Middle frontal gyrus (tissue), 1 donor: Measurements from ENCODE around the gene CPNE5.

Experiments
- DNase-seq: peaks from one replicate; pipeline ENCODE4 v3.0.0-alpha.2; 2015; ENCODE audit warnings: low spot score; ENCODE audit errors: extremely low spot score

CPNE5 gene

DNA sequence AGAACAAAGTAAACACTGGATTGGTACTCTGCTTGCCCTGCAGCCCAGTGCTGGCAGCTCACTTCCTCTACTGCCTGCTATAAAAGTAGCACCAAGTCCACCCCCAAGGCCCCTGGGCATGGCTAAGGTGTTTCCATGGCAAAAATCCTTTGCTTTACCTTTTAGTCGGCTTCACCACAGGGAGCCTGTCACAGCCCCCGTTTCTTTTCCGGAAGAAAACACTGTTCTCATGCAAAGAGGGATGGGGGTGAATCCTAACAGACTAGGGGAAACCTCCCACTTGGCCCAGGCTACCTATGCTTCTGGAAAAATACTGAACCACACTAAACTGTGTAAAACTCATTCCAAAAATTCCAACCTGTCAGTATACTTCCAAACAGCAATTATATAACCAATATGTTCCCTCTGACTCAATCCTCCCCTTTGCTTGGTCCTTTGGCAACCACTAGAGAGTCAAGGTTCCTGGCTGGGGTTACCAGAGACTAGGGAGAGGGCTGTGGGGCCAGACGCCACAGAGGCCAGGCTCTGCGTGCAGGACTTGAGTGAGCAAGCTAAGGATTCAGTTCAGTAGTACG is 19.2 kb upstream of the CPNE5 start:
- DNase-seq: no peak

DNA sequence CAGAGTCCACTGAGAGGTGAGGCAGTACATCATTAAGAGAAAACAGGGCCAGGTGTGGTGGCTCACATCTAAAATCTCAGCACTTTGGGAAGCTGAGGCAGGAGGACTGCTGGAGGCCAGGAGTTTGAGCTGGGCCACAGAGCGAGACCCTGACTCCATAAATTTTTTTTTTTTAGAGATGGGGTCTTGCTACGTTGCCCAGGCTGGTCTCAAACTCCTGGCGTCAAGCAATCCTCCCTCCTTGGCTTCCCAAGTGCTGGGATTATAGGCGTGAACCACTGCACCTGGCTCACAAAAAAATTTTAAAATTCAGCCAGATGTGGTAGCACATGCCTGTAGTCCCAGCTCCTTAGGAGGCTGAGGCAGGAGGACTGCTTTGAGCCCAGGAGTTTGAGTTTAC is 18.1 kb upstream of the CPNE5 start:
- no peak for DNase-seq

GRCh38 chr6:36856277-36856676 is 17.0 kb upstream of the CPNE5 start:
- no peak for DNase-seq

DNA sequence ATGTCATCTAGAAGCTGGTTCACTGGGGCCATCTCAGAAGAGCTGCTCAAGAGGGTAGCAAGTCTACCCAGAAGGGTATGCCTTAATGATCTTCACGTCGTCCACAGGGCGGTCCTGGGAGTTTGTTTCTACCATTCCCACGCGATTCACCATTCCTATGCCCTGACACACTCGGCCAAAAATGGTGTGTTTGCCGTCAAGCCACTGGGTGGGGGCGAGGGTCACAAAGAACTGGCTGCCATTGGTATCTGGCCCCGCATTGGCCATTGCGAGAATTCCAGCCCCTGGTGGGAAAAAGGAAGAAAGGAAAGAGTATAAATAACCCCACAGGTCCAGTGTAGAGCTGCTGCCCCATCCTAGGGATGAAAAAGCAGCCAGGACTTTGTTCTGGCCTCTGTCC is 16.5 kb upstream of the CPNE5 start:
- DNase-seq: no peak

GRCh38 chr6:36853325-36853724 is 14.1 kb upstream of the CPNE5 start:
- DNase-seq: no peak

GRCh38 chr6:36852481-36853147 is 13.4 kb upstream of the CPNE5 start:
- no peak for DNase-seq

DNA sequence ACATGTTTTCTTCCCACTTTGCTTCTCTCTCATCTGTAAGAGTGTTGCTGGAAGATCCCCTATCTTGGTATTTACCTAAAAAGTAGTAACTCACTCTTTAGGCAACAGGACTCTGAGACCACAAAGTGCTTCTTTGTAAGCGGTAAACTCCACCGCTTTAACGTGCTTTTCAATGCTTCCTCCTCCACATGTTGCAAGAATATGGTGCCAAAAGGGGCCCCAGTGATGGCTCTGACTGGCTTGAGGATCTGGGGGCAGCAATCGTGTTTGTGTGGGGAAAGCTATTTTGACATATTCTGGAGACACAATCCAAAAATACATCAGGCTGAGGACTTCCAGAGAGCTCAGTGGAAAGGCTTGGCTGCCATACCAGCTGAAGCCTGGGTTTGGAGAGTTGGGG is 12.4 kb upstream of the CPNE5 start:
- no peak for DNase-seq

- DNase-seq: peak; percentile 64
Observed at GRCh38 chr6:36851149-36851614, 11.9 kb upstream of the CPNE5 start.

GRCh38 chr6:36850021-36850420 is 10.8 kb upstream of the CPNE5 start:
- no peak for DNase-seq

- no peak for DNase-seq
Observed at GRCh38 chr6:36848658-36849441, 9.6 kb upstream of the CPNE5 start.

- no peak for DNase-seq
Observed at GRCh38 chr6:36847991-36848390, 8.7 kb upstream of the CPNE5 start.

- DNase-seq: no peak
Observed at GRCh38 chr6:36847152-36847551, 7.9 kb upstream of the CPNE5 start.

DNA sequence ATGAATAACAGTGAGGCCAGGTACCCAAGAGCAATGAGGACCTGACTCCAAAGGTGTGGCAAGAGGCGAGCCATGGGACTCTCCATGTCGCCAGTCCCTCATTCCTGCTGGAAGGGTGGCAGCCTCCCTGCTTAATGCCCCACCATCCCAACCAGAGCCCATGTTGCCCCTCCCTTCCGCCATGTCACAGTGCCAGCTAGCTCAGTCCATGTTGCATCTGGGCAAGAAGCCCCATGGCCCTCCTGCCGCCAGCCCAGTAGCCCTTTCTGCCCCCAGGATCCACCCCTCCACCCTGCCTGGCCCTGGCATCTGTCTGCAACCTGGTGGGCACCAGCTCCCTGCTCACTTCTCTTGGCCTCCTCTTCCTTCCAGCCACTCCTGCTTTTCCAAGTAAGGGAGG is 6.0 kb upstream of the CPNE5 start:
- DNase-seq: no peak

DNA sequence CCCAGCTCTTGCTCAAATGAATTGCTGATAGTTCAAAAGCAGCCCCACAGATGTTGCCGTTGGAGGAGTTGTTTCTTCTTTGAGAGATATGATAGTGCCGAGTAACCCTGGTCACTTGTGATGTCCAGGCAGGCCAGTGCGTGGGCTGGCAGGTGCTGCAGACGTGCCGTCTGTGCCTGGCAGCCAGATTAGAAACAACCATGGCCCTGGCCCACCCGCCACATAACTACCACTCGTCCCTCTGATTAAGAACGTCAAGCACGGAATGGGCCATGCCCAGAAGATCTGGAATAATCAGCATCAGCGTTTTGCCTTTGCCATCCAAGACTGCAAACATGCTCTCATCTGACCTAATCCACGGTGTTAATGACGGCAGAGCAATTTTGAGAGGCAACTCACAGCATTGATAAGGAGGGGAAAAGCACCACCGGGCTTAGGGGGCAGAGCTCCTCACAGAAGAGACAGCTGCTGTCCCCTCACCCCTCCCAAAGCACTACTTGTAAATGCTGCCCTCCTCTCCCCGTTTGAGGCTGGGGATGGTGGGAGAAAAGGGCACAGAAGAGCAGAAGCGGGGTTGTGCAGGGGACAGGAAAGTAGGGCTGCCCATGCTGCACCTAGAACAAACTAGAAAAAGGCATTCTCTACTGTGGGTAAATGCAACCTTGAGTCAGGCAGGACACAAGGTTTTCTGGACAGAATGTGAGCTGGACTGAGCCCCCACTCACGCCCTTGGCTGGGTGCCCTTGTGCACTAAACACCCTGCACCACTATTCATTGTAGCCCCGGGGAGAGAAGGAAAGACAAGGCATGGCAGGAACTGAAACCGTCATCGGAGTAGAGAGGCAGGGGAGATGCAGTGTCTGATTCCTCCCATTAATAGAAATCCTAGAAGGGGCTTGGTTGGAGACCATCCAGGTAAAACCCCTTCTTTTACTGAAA is 5.3 kb upstream of the CPNE5 start:
- no peak for DNase-seq

GRCh38 chr6:36843170-36843569 is 3.9 kb upstream of the CPNE5 start:
- DNase-seq: no peak

DNA sequence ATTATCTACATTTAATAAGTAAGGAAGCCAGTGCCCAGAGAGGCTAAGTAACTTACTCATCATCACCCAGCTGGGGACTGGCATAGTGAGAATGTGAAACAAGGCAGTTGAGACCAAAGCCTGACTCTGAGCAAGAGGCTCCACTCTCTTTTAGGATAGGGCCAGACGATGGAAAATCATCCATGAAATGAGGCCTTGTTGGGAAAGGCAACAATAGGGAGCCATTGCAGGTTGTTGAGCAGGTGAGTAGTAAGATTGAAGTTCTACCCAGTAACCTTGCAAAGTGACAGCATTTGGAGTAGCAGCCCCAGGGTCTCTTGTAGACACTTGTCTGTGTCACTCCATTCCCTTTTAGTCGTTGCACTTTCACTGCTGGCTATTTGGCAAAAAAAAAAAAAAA is 2.5 kb upstream of the CPNE5 start:
- no peak for DNase-seq

DNA sequence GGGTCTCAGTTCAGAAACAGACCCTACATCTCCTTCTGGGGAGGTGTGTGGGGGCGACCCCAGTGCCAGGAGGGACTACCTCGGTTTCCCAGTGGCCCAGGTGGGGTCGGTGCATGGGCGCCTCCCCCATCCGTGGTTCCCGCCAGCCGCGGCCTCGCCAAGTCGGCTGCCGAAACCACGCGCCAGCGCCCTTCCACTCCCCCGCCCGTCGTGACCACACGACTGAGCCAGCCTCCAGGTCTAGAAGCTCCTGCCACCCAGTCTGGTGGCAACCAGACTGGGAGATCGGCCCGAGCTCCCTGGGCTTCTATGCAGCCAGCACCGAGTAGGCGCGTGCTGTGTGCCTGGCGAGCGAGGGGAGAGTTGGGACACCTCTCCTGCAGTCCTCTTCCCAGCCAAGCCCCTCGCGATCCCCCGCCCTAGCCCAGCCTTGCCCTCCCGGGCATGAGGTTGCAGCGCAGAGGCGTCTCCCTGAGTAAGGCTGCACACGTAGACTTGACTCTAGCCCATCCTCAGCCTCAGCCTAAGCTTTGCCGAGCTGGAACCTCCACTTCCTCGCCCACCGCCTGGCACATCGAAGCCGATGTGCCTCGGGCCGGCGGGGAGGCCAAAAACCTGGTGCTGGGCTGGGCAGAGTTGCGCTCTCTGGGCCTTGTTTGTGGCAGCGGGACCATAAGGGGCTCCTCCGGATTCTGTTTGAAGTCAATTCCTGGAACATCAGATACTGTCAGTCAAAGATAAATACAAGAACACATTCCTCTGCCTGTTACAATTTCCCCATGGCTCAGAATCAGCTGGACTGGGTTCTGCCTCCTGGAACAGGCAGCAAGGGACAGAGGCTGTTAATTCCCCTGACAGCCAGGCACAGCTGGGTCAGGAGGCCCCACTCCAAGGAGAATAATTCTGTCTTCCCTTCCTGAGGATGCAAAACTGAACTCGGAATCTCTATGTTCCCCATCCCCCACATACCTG is 1.5 kb upstream of the CPNE5 start:
- DNase-seq: no peak

DNA sequence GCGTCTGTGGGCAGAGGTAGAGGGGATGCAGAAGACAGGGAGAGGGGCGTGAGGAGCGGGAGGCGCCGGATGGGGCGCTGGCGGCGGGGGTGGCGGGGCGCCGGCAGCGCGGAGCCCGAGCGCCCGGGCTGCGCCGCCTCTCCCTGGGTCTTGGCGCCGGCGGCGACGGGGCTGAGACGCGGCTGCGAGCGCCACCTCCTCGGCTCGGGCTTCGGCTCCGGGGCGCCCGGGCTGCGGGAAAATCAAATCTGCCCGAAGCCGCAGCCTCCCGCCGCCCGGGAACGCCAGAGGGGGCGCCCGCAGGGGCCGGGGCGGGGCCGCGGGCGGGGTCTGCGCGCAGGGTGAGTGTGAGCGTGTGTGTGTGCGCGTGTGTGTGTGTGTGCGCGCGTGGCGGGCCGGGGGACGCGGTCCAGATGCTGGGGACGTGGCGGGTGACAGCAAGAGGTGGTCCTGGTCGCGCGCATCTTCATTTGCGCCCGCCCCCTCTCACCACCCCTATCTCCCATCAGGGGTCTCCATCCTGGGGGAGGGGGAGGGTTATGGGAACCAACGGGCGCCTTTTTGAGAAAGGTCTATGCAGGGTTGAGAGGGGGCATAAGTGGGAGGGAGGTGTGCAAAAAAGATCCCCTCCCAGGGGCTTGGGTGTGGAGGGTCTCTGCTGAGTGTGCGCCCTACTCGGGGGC is 646 bp upstream of the CPNE5 start:
- no peak for DNase-seq

- DNase-seq: no peak
Observed at GRCh38 chr6:36837686-36838085, 1.6 kb downstream of the CPNE5 start.

- DNase-seq: no peak
Observed at GRCh38 chr6:36837022-36837339, 2.3 kb downstream of the CPNE5 start.
